Breast epithelium (tissue), 4 donors: ENCODE results near the gene KCTD20. TPM values are rescaled to one million over a fixed set of nuclear protein-coding genes. Genes with fewer than 3 reads are reported as not detected.

Source experiments
- DNase-seq, 2 donors: peaks; one replicate each; pipeline ENCODE4 v3.0.0-alpha.2; 2019; ENCODE audit warnings: low spot score in 2 of 2
- H3K27ac ChIP-seq, 2 donors: fragments of 200-600 bp; sonication (generic) in 1 of 2; one replicate each; pipeline ENCODE4 v1.5.1; 2016 to 2019; ENCODE audit warnings: mild to moderate bottlenecking in 1 of 2
- H3K27me3 ChIP-seq, 2 donors: fragments of 200-600 bp; sonication (generic) in 1 of 2; one replicate each; pipeline versions ENCODE4 v1.5.1 to v1.6.0; 2017 to 2019; ENCODE audit warnings: control low read depth in 1 of 2, mild to moderate bottlenecking in 1 of 2
- H3K36me3 ChIP-seq: fragments of 200-600 bp; one replicate; pipeline ENCODE4 v1.5.1; 2019
- H3K4me1 ChIP-seq, 2 donors: fragments of 200-600 bp; sonication (generic); one replicate each; pipeline ENCODE4 v1.5.1; 2016 to 2019; ENCODE audit warnings: control low read depth in 1 of 2
- H3K4me3 ChIP-seq, 3 donors: fragments of 200-600 bp; sonication (generic); 1 replicate in 2 of 3; 2 replicates in 1 of 3; pipeline ENCODE4 v1.5.1; 2016 to 2019; ENCODE audit warnings: mild to moderate bottlenecking in 3 of 3, moderate library complexity in 2 of 3
- H3K9me3 ChIP-seq, 2 donors: fragments of 200-600 bp; sonication (generic) in 1 of 2; one replicate each; pipeline ENCODE4 v1.5.1; 2016 to 2019; ENCODE audit warnings: control low read depth in 1 of 2
- CTCF ChIP-seq, 3 donors: fragments of 450-650 bp; IDR thresholded peaks; one replicate each; pipeline ENCODE4 v1.5.1; 2016 to 2017; ENCODE audit warnings: antibody characterized with exemption in 3 of 3, mild to moderate bottlenecking in 3 of 3, moderate library complexity in 3 of 3
- POLR2A ChIP-seq: fragments of 450-650 bp; IDR thresholded peaks from one replicate; pipeline ENCODE4 v1.6.1; 2016; ENCODE audit warnings: antibody characterized with exemption, mild to moderate bottlenecking, moderate library complexity
- POLR2AphosphoS5 ChIP-seq, 3 donors: sonication (generic); formaldehyde crosslinking; IDR thresholded peaks; one replicate each; pipeline ENCODE4 v1.6.1; 2017; ENCODE audit warnings: antibody characterized with exemption in 3 of 3
- intact Hi-C: fragments of 100-400 bp; cut with DNase I; formaldehyde crosslinking; loops from one replicate; pipeline ENCODE4 v1.15.1; 2023; ENCODE audit warnings: low total_unique reads
- total RNA-seq, 3 donors: library from RNA; depleted of rRNA; stranded (reverse); fragments of >200 nt; gene quantifications; one replicate each; pipeline ENCODE4 v1.1.0, GENCODE V29; 2016

KCTD20 gene
- total RNA-seq, 3 donors from 2014 or later, result 59.4 to 64.5 (median 61.6) TPM

- intact Hi-C loops, result no loop called here
Observed at GRCh38 chr6:36413489-36414480, 29.0 kb upstream of the KCTD20 start.

GRCh38 chr6:36414481-36414880 lies 28.3 kb upstream of the KCTD20 start:
- Histone ChIP-seq H3K4me3 (no peak overlapping the region), H3K27ac (no peak overlapping the region), H3K36me3 (no peaks in the 10 kb centered on the region), H3K4me1 (no peaks in the 10 kb centered on the region), H3K9me3 (no peaks in the 10 kb centered on the region), H3K27me3 (no peaks in the 10 kb centered on the region)
- TF ChIP-seq POLR2A (no peak), POLR2AphosphoS5 (IDR thresholded peaks at IDR 0.05) (no peak), CTCF (IDR thresholded peaks at IDR 0.05) (no peak)
- no peak for DNase-seq
- intact Hi-C loops, result no loop called here

More at GRCh38 chr6:36413489-36414480, 29.0 kb upstream of the KCTD20 start:
- no peak overlapping the region for H3K4me3 ChIP-seq
- DNase-seq, result no peak
- no peaks in the 10 kb centered on the region for H3K9me3 ChIP-seq
- no peaks in the 10 kb centered on the region for H3K27me3 ChIP-seq
- H3K36me3 ChIP-seq, result no peaks in the 10 kb centered on the region
- no peak overlapping the region for H3K27ac ChIP-seq
- TF ChIP-seq POLR2A, result no peak
- no peak for TF ChIP-seq POLR2AphosphoS5 (IDR thresholded peaks at IDR 0.05)
- TF ChIP-seq CTCF (IDR thresholded peaks at IDR 0.05), result no peak
- no peaks in the 10 kb centered on the region for H3K4me1 ChIP-seq

GRCh38 chr6:36418558-36418957 lies 24.2 kb upstream of the KCTD20 start:
- TF ChIP-seq POLR2A (no peak), POLR2AphosphoS5 (IDR thresholded peaks at IDR 0.05) (no peak), CTCF (IDR thresholded peaks at IDR 0.05) (no peak)
- H3K4me1 ChIP-seq, result peaks cover 0 to 6% of the 10 kb centered on the region in 2 donors
- no peaks in the 10 kb centered on the region for H3K27me3 ChIP-seq
- intact Hi-C loops, result no loop called here
- no peak for DNase-seq
- H3K36me3 ChIP-seq, result no peaks in the 10 kb centered on the region
- H3K27ac ChIP-seq, result no peak overlapping the region
- H3K9me3 ChIP-seq, result no peaks in the 10 kb centered on the region
- H3K4me3 ChIP-seq, result no peak overlapping the region

- H3K27ac ChIP-seq, result no peak overlapping the region
- intact Hi-C loops, result no loop called here
- no peaks in the 10 kb centered on the region for H3K27me3 ChIP-seq
- TF ChIP-seq POLR2A (no peak), CTCF (IDR thresholded peaks at IDR 0.05) (no peak), POLR2AphosphoS5 (IDR thresholded peaks at IDR 0.05) (no peak)
- peaks cover 0 to 6% of the 10 kb centered on the region in 2 donors for H3K4me1 ChIP-seq
- no peak overlapping the region for H3K4me3 ChIP-seq
- H3K9me3 ChIP-seq, result no peaks in the 10 kb centered on the region
- no peak for DNase-seq
- no peaks in the 10 kb centered on the region for H3K36me3 ChIP-seq
Observed at GRCh38 chr6:36419310-36419709, 23.5 kb upstream of the KCTD20 start.

- Histone ChIP-seq H3K27me3 (no peaks in the 10 kb centered on the region), H3K4me3 (peak overlapping the region; percentile 49 to 71 (median 58)), H3K36me3 (no peaks in the 10 kb centered on the region), H3K9me3 (no peaks in the 10 kb centered on the region), H3K27ac (peak overlapping the region; percentile 92 to 95), H3K4me1 (peaks cover 0 to 6% of the 10 kb centered on the region in 2 donors)
- no peak for TF ChIP-seq CTCF (IDR thresholded peaks at IDR 0.05)
- no peak for DNase-seq
- intact Hi-C loops, result no loop called here
Observed at GRCh38 chr6:36422714-36423100, 20.1 kb upstream of the KCTD20 start.
